Coronary artery (tissue), 2 donors: ENCODE data around the gene SERAC1.
A peak's percentile ranks its signal among the peaks of the same experiment; 100 is the strongest.
"Not testable (repeated sequence)": the region's sequence is repeated elsewhere in the genome, so short reads cannot be mapped to it uniquely, and the experiment has no call there.

Experiments used
- DNase-seq: peaks from one replicate; pipeline ENCODE4 v3.0.0-alpha.2; 2017; ENCODE audit warnings: low spot score
- H3K27ac ChIP-seq, 2 donors: fragments of 200-600 bp; sonication (generic); one replicate each; pipeline ENCODE4 v1.5.1; 2016 to 2019
- H3K4me3 ChIP-seq: fragments of 200-600 bp; sonication (generic); 2 replicates; pipeline ENCODE4 v1.5.1; 2016; ENCODE audit warnings: mild to moderate bottlenecking, moderate library complexity
- CTCF ChIP-seq: fragments of 200-600 bp; sonication (generic); IDR thresholded peaks from one replicate; pipeline ENCODE4 v1.5.1; 2019; ENCODE audit warnings: antibody characterized with exemption

The SERAC1 gene

GRCh38 chr6:158168040-158168289 lies at the start of gene SERAC1:
TSS of gene SERAC1 (minus strand) at chr6:158168262. CDS start at chr6:158158363, 9,899 bp downstream.
- Histone ChIP-seq H3K4me3 (peak within 1 kb of the TSS; percentile 90), H3K27ac (peak within 1 kb of the TSS; percentile 96 to 99)
- no peak for DNase-seq
- TF ChIP-seq CTCF: no peak

GRCh38 chr6:158213925-158214674 lies 46.0 kb upstream of the SERAC1 start:
- DNase-seq: no peak
- Histone ChIP-seq H3K4me3 (no peak overlapping the region), H3K27ac (no peak overlapping the region)
- peak; percentile 43 for TF ChIP-seq CTCF

- no peak for TF ChIP-seq CTCF
- no peak for DNase-seq
- Histone ChIP-seq H3K4me3 (no peak overlapping the region), H3K27ac (no peak overlapping the region)
These were observed 43.4 kb upstream of the SERAC1 start for GRCh38 chr6:158211273-158212055.

- not testable (repeated sequence) for DNase-seq, H3K4me3 ChIP-seq, H3K27ac ChIP-seq
These were observed 41.7 kb upstream of the SERAC1 start for GRCh38 chr6:158209582-158210333.

GRCh38 chr6:158208226-158209030 lies 40.4 kb upstream of the SERAC1 start:
- not testable (repeated sequence) for H3K4me3 ChIP-seq, H3K27ac ChIP-seq, DNase-seq

GRCh38 chr6:158207422-158207788 lies 39.3 kb upstream of the SERAC1 start:
- TF ChIP-seq CTCF: no peak
- DNase-seq: no peak
- Histone ChIP-seq H3K27ac (no peak overlapping the region), H3K4me3 (no peak overlapping the region)

GRCh38 chr6:158206740-158207421 lies 38.8 kb upstream of the SERAC1 start:
- TF ChIP-seq CTCF: no peak
- Histone ChIP-seq H3K4me3 (no peak overlapping the region), H3K27ac (no peak overlapping the region)
- DNase-seq: no peak
